T-helper 2 cell treated with Interferon-gamma antibody and Interleukin-4, amounts not matched to agents 5 μg/mL and 100 μg/mL, for 36 hours (primary cell): ENCODE data around the gene FRMD5.

Source experiments
- DNase-seq: peaks from one replicate; pipeline ENCODE4 v3.0.0; 2021; ENCODE audit warnings: low spot score
- H3K27ac Mint-ChIP-seq: one replicate; pipeline ENCODE4 v1.8.0; 2021; ENCODE audit warnings: mild to moderate bottlenecking, mixed read lengths
- H3K27me3 Mint-ChIP-seq: one replicate; pipeline ENCODE4 v1.8.0; 2021; ENCODE audit warnings: low read depth, mixed read lengths
- H3K36me3 Mint-ChIP-seq: one replicate; pipeline ENCODE4 v1.8.0; 2021; ENCODE audit warnings: low read depth, mixed read lengths
- H3K4me1 Mint-ChIP-seq: one replicate; pipeline ENCODE4 v1.8.0; 2021; ENCODE audit warnings: low read depth, mixed read lengths
- H3K4me3 Mint-ChIP-seq: one replicate; pipeline ENCODE4 v1.8.0; 2022; ENCODE audit warnings: mild to moderate bottlenecking, moderate library complexity, mixed read lengths
- H3K9me3 Mint-ChIP-seq: one replicate; pipeline ENCODE4 v1.8.0; 2021; ENCODE audit warnings: mixed read lengths

The FRMD5 gene

DNA sequence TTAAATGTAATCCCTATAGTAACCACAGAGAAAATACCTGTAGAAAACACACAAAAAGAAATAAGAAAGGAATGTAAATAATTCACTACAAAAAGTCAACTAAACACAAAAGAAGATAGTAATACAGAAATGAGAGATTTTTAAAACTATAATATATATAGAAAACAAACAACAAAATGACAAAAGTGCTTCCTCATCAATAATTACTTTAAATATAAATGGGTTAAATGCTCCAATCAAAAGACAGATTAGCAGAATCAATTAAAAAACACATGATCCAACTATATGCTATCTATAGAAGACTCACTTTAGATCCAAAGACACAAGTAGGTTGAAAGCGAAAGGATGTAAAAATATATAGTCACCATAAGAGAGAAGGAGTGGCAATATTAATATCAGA is 45.8 kb downstream of the FRMD5 start:
- Mint-ChIP-seq H3K4me1 (no peaks in the 10 kb centered on the region), H3K27me3 (peaks cover 39% of the 10 kb centered on the region)

DNA sequence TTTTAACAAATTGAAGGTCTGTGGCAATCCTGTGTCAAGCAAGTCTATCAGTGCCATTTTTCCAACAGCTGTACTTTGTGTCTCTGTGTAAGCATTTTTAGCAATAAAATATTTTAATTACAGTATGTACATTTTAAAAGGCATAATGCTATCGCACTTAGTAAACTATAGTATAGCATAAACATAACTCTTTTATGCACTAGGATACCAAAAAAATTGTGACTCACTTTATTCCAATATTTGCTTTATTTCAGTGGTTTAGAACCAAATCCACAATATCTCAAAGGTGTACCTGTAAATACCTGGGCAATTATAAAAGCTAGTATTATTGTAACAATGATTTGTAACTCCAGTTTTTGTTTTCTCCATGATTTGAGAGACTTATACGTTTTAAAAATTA is 46.5 kb downstream of the FRMD5 start:
- Mint-ChIP-seq H3K27me3 (peaks cover 39% of the 10 kb centered on the region), H3K36me3 (no peaks in the 10 kb centered on the region), H3K4me1 (no peaks in the 10 kb centered on the region), H3K9me3 (no peaks in the 10 kb centered on the region), H3K27ac (no peak overlapping the region), H3K4me3 (no peak overlapping the region)
- DNase-seq: no peak

More for the DNA sequence above, 45.8 kb downstream of the FRMD5 start:
- Mint-ChIP-seq H3K9me3 (no peaks in the 10 kb centered on the region), H3K27ac (no peak overlapping the region), H3K36me3 (no peaks in the 10 kb centered on the region), H3K4me3 (no peak overlapping the region)
- no peak for DNase-seq

DNA sequence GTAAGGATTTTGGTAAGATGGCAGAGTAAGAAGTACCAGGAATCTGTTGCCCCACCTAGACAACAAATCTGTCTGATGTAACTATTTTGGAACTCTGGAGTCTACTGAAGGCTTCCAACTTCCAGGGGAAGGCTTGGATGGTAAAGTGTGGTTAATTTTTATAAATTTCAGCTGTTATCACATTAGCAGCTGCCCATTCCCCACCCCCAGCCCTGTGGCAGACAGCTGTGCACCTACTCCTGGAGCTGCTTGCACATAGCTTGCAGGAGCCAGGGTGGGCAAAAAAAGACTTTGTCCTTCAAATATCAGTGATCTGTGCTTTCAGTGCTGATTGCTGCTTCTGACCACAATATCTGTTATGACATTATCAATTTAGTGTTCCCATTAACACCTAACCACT is 47.4 kb downstream of the FRMD5 start:
- Mint-ChIP-seq H3K27me3 (peaks cover 36% of the 10 kb centered on the region), H3K36me3 (no peaks in the 10 kb centered on the region), H3K9me3 (no peaks in the 10 kb centered on the region), H3K4me3 (no peak overlapping the region), H3K4me1 (no peaks in the 10 kb centered on the region), H3K27ac (no peak overlapping the region)
- no peak for DNase-seq

GRCh38 chr15:44145495-44145894 is 49.6 kb downstream of the FRMD5 start:
- DNase-seq: no peak
- Mint-ChIP-seq H3K27me3 (peaks cover 34% of the 10 kb centered on the region), H3K27ac (no peak overlapping the region), H3K9me3 (no peaks in the 10 kb centered on the region), H3K4me1 (no peaks in the 10 kb centered on the region), H3K4me3 (no peak overlapping the region), H3K36me3 (no peaks in the 10 kb centered on the region)

GRCh38 chr15:44144992-44145391 is 50.1 kb downstream of the FRMD5 start:
- Mint-ChIP-seq H3K4me1 (no peaks in the 10 kb centered on the region), H3K36me3 (no peaks in the 10 kb centered on the region), H3K27ac (no peak overlapping the region), H3K4me3 (no peak overlapping the region), H3K9me3 (no peaks in the 10 kb centered on the region), H3K27me3 (peaks cover 31% of the 10 kb centered on the region)
- no peak for DNase-seq

DNA sequence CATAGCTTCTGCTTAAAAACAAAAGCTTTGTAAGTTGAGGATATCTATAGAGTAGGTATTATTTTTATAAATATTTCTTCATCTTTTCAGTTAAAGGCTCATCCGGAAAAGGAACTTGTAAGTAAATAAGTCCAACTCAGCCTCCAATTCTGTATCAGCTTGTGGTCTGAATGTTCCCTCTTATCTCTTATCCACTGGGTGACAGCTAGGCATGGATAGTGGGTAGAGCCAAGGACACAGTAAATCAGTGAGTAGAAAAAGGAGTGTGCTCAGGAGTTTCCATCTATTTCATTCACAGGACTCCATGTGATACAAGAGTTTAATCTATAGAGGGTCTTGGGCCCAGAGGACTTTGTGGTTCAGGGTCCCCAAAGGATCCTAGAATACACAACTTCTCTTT is 50.9 kb downstream of the FRMD5 start:
- H3K4me1 Mint-ChIP-seq: no peaks in the 10 kb centered on the region
- H3K27me3 Mint-ChIP-seq: peaks cover 24% of the 10 kb centered on the region
- DNase-seq: no peak
- H3K27ac Mint-ChIP-seq: no peak overlapping the region
- no peak overlapping the region for H3K4me3 Mint-ChIP-seq
- no peaks in the 10 kb centered on the region for H3K9me3 Mint-ChIP-seq
- no peaks in the 10 kb centered on the region for H3K36me3 Mint-ChIP-seq

DNA sequence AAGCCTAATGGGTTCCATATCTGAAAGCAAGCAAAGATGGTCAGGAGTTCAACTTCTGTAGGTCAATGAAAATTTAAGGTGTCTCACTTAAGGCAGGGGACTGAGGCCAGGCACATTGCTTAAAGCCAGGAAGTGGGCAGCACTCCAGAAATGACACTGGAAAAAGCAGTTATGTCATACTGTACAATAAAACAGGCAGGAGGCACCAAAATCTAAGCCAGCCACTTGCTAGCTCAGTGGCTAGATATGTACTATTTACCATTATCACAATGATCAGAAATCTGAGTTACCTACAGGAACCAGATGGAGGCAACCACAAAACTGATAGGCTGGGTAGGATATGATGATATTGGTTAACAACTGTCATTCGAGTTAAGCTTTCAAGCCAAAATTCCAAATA is 57.3 kb downstream of the FRMD5 start:
- no peaks in the 10 kb centered on the region for H3K9me3 Mint-ChIP-seq
- H3K27me3 Mint-ChIP-seq: peaks cover 8% of the 10 kb centered on the region
- H3K36me3 Mint-ChIP-seq: no peaks in the 10 kb centered on the region
- H3K4me3 Mint-ChIP-seq: no peak overlapping the region
- no peak overlapping the region for H3K27ac Mint-ChIP-seq
- H3K4me1 Mint-ChIP-seq: no peaks in the 10 kb centered on the region
- no peak for DNase-seq

GRCh38 chr15:44136991-44137477 is 58.0 kb downstream of the FRMD5 start:
- Mint-ChIP-seq H3K4me3 (no peak overlapping the region), H3K9me3 (no peaks in the 10 kb centered on the region), H3K36me3 (no peaks in the 10 kb centered on the region), H3K4me1 (no peaks in the 10 kb centered on the region), H3K27ac (no peak overlapping the region), H3K27me3 (peaks cover 8% of the 10 kb centered on the region)
- DNase-seq: no peak

GRCh38 chr15:44132057-44132456 is 63.0 kb downstream of the FRMD5 start:
- Mint-ChIP-seq H3K4me1 (no peaks in the 10 kb centered on the region), H3K9me3 (no peaks in the 10 kb centered on the region), H3K36me3 (no peaks in the 10 kb centered on the region), H3K27me3 (peaks cover 12% of the 10 kb centered on the region), H3K4me3 (no peak overlapping the region), H3K27ac (no peak overlapping the region)
- no peak for DNase-seq

GRCh38 chr15:44130778-44131177 is 64.3 kb downstream of the FRMD5 start:
- H3K27me3 Mint-ChIP-seq: peaks cover 19% of the 10 kb centered on the region
- H3K4me1 Mint-ChIP-seq: no peaks in the 10 kb centered on the region
- no peaks in the 10 kb centered on the region for H3K36me3 Mint-ChIP-seq
- H3K9me3 Mint-ChIP-seq: no peaks in the 10 kb centered on the region
- H3K4me3 Mint-ChIP-seq: no peak overlapping the region
- DNase-seq: no peak
- no peak overlapping the region for H3K27ac Mint-ChIP-seq

GRCh38 chr15:44129911-44130310 is 65.2 kb downstream of the FRMD5 start:
- Mint-ChIP-seq H3K27ac (no peak overlapping the region), H3K36me3 (no peaks in the 10 kb centered on the region), H3K9me3 (no peaks in the 10 kb centered on the region), H3K4me3 (no peak overlapping the region), H3K27me3 (peaks cover 22% of the 10 kb centered on the region), H3K4me1 (no peaks in the 10 kb centered on the region)
- DNase-seq: no peak

DNA sequence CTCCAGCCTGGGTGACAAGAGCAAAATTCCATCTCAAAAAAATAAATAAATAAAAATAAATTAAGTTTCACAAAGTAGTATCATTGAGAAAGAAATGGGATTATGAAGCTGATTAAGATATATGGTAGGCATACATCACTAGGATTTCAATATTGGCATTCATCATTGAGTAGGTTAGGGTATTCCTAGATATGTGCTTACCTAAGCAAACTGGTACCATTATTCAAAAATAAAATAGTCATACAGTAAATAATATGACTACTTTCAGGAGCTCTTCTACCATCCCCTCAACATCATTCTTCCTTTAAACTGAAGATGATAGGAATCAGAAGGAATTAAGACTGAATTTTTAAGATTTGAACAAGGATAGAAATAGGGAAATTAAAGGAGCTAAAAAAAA is 66.6 kb downstream of the FRMD5 start:
- Mint-ChIP-seq H3K27ac (no peak overlapping the region), H3K4me3 (no peak overlapping the region), H3K9me3 (no peaks in the 10 kb centered on the region), H3K27me3 (peaks cover 20% of the 10 kb centered on the region), H3K36me3 (no peaks in the 10 kb centered on the region), H3K4me1 (no peaks in the 10 kb centered on the region)
- DNase-seq: no peak

DNA sequence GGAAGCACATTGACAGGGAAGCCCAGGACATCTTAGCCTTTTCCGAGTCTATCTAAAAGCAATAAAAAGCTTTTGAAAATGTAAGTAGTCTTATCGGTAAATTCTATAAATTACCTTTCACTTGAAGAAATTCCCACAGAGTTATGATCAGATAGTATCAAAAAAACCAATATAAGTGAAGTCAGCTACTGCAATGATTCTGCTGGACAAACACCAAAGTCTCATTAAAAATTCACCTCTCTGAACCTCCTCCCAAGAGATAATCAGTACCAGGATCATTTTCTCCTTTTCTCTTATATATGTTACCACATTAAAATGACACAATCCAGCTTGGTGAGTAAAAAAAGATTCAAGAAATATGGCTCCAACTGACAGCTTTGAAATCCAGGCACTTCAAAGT is 69.2 kb downstream of the FRMD5 start:
- DNase-seq: no peak
- peaks cover 20% of the 10 kb centered on the region for H3K27me3 Mint-ChIP-seq
- no peak overlapping the region for H3K27ac Mint-ChIP-seq
- no peaks in the 10 kb centered on the region for H3K4me1 Mint-ChIP-seq
- no peak overlapping the region for H3K4me3 Mint-ChIP-seq
- no peaks in the 10 kb centered on the region for H3K36me3 Mint-ChIP-seq
- no peaks in the 10 kb centered on the region for H3K9me3 Mint-ChIP-seq

DNA sequence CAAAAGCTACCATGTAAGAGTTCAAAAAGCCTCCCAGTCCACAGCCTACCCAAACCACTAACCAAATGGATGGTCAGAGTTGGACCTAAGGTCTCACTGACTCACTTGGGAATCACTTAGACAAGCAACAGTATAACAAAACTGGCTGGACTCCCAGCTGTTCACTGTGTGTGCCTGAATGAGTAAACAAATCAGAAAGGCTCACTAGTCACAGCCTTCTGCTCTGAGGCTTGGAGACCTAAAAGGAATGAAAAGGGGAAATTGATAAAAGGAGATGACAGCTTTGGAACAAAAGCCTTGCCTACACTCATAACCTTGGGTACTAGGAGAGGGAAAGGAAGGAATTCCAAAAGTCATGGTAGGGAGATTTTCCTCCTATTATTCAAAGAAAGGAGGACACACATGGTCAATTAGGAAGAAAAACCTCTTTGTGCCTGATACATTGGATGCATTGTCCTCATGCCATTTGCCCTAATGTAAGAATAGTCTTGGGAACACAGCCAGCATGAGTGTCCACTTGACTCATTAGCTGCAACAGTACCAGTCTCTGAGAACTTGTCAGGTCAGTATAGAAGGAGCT is 92.3 kb downstream of the FRMD5 start:
- Mint-ChIP-seq H3K27ac (no peak overlapping the region), H3K9me3 (no peaks in the 10 kb centered on the region), H3K4me3 (no peak overlapping the region), H3K36me3 (no peaks in the 10 kb centered on the region), H3K4me1 (no peaks in the 10 kb centered on the region), H3K27me3 (peaks cover 24% of the 10 kb centered on the region)
- DNase-seq: no peak

DNA sequence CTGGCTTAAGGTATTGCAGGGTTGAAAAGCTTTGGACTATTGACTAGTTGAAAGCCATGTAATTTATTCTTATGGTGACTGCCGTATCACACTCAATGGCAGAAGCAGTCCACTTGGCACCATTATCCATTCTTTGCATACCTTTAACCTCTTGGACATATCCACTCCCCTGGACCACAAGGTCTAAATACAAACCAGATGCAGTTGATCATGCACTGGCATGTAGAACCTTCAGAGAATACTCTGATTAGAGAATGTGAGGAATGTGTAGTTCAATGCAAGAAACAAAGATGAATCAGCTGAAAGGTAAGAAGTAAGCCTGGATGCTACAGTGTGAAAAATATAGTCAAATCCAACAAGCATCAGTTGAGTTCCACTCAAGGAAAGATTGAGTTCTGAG is 93.1 kb downstream of the FRMD5 start:
- Mint-ChIP-seq H3K27ac (no peak overlapping the region), H3K4me1 (no peaks in the 10 kb centered on the region), H3K4me3 (no peak overlapping the region), H3K36me3 (no peaks in the 10 kb centered on the region), H3K9me3 (no peaks in the 10 kb centered on the region), H3K27me3 (peaks cover 23% of the 10 kb centered on the region)
- no peak for DNase-seq
